ENCODE results near the gene PRRC2C.

Gene PRRC2C

GRCh38 chr1:171583591-171584201, 98.4 kb downstream of the PRRC2C start:
- no peak for TF ChIP-seq CTCF (IDR thresholded peaks at IDR 0.05)
- DNase-seq (ENCODE audit: low spot score), result no peak
- Histone ChIP-seq H3K4me3 (no peak overlapping the region), H3K27ac (no peak overlapping the region)

GRCh38 chr1:171585715-171586114, 100.4 kb downstream of the PRRC2C start:
- no peak for DNase-seq (ENCODE audit: low spot score)
- Histone ChIP-seq H3K4me3 (no peak overlapping the region), H3K27ac (no peak overlapping the region)
- no peak for TF ChIP-seq CTCF (IDR thresholded peaks at IDR 0.05)

GRCh38 chr1:171588230-171588629, 102.9 kb downstream of the PRRC2C start:
- no peak for TF ChIP-seq CTCF (IDR thresholded peaks at IDR 0.05)
- no peak for DNase-seq (ENCODE audit: low spot score)
- no peak overlapping the region for H3K27ac ChIP-seq
- H3K4me3 ChIP-seq, result no peak overlapping the region

- TF ChIP-seq CTCF (IDR thresholded peaks at IDR 0.05), result no peak
- no peak for DNase-seq (ENCODE audit: low spot score)
- no peak overlapping the region for H3K27ac ChIP-seq
These were observed 104.7 kb downstream of the PRRC2C start for GRCh38 chr1:171590022-171590421.

GRCh38 chr1:171595324-171595723, 110.0 kb downstream of the PRRC2C start:
- Histone ChIP-seq H3K4me3 (no peak overlapping the region), H3K27ac (no peak overlapping the region)
- no peak for TF ChIP-seq CTCF (IDR thresholded peaks at IDR 0.05)
- DNase-seq (ENCODE audit: low spot score), result no peak

More at GRCh38 chr1:171590022-171590421, 104.7 kb downstream of the PRRC2C start:
- H3K4me3 ChIP-seq, result no peak overlapping the region

- no peak for TF ChIP-seq CTCF (IDR thresholded peaks at IDR 0.05)
- Histone ChIP-seq H3K27ac (no peak overlapping the region), H3K4me3 (no peak overlapping the region)
- DNase-seq (ENCODE audit: low spot score), result no peak
These were observed 110.8 kb downstream of the PRRC2C start for GRCh38 chr1:171596119-171596518.

- no peak for DNase-seq (ENCODE audit: low spot score)
- no peak for TF ChIP-seq CTCF (IDR thresholded peaks at IDR 0.05)
- Histone ChIP-seq H3K27ac (no peak overlapping the region), H3K4me3 (no peak overlapping the region)
These were observed 111.4 kb downstream of the PRRC2C start for GRCh38 chr1:171596705-171597104.
